SK-N-SH treated with all-trans-retinoic acid at 6 μM for 48 hours (cell line): ENCODE data around the gene ANTXR2.

ENCODE experiments used
- CSDC2 ChIP-seq: fragments of 250-450 bp; sonication (Bioruptor Pico); IDR thresholded peaks from 2 replicates; pipeline ENCODE4 v1.5.0; 2020; ENCODE audit warnings: mild to moderate bottlenecking, moderate library complexity
- RARB ChIP-seq: fragments of 250-450 bp; sonication (Bioruptor Pico); IDR thresholded peaks from 2 replicates; pipeline ENCODE4 v1.8.0; 2021; ENCODE audit warnings: mild to moderate bottlenecking, moderate library complexity
- TCF4 ChIP-seq: fragments of 250-450 bp; sonication (Bioruptor Pico); IDR thresholded peaks from 2 replicates; pipeline ENCODE4 v1.8.0; 2021; ENCODE audit warnings: mild to moderate bottlenecking, moderate library complexity, borderline replicate concordance
- ZC3H10 ChIP-seq: fragments of 250-450 bp; sonication (Bioruptor Pico); IDR thresholded peaks from 2 replicates; pipeline ENCODE4 v1.5.1; 2021; ENCODE audit warnings: mild to moderate bottlenecking, moderate library complexity
- ZFP30 ChIP-seq: fragments of 450-650 bp; formaldehyde crosslinking; IDR thresholded peaks from 2 replicates; pipeline ENCODE4 v1.5.0; 2022; ENCODE audit warnings: mild to moderate bottlenecking, moderate library complexity
- ZNF8 ChIP-seq: fragments of 450-650 bp; formaldehyde crosslinking; IDR thresholded peaks from 2 replicates; pipeline ENCODE4 v1.5.0; 2020; ENCODE audit warnings: mild to moderate bottlenecking, moderate library complexity
- TF ChIP-seq, protein P1 (sequence below): fragments of 250-450 bp; sonication (Bioruptor Pico); IDR thresholded peaks from 2 replicates; pipeline ENCODE4 v1.8.0; 2021; ENCODE audit warnings: low read depth, mild to moderate bottlenecking, moderate library complexity, borderline replicate concordance

GRCh38 chr4:80035336-80035735, 37.7 kb downstream of the ANTXR2 start:
- TF ChIP-seq ZC3H10 (CRISPR knock-in tag) (no peak), ZFP30 (CRISPR knock-in tag) (no peak), TCF4 (CRISPR knock-in tag) (no peak), RARB (CRISPR knock-in tag) (no peak), CSDC2 (CRISPR knock-in tag) (no peak), ZNF8 (CRISPR knock-in tag) (no peak)
- TF ChIP-seq, protein P1, sequence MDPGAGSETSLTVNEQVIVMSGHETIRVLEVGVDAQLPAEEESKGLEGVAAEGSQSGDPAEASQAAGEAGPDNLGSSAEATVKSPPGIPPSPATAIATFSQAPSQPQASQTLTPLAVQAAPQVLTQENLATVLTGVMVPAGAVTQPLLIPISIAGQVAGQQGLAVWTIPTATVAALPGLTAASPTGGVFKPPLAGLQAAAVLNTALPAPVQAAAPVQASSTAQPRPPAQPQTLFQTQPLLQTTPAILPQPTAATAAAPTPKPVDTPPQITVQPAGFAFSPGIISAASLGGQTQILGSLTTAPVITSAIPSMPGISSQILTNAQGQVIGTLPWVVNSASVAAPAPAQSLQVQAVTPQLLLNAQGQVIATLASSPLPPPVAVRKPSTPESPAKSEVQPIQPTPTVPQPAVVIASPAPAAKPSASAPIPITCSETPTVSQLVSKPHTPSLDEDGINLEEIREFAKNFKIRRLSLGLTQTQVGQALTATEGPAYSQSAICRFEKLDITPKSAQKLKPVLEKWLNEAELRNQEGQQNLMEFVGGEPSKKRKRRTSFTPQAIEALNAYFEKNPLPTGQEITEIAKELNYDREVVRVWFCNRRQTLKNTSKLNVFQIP = no peak
